Neural progenitor cell (in vitro differentiated cells): Measurements from ENCODE around the gene DPH1. TPM values are rescaled to one million over a fixed set of nuclear protein-coding genes. Genes with fewer than 3 reads are reported as not detected.

Experiments
- DNase-seq: peaks from one replicate; pipeline ENCODE4 v3.0.0-alpha.2; 2016; ENCODE audit warnings: low spot score
- H2AFZ ChIP-seq: fragments of 200-600 bp; sonication (generic); replicated peaks from 2 replicates; pipeline ENCODE4 v1.6.1; 2016; ENCODE audit warnings: antibody characterized with exemption
- H3F3A ChIP-seq: fragments of 200-600 bp; sonication (generic); 2 replicates; pipeline ENCODE4 v1.6.1; 2016; ENCODE audit warnings: antibody characterized with exemption, low read depth
- H3K27ac ChIP-seq: fragments of 200-600 bp; sonication (generic); 2 replicates; pipeline ENCODE4 v1.5.1; 2016; ENCODE audit warnings: mild to moderate bottlenecking
- H3K27me3 ChIP-seq: fragments of 200-600 bp; sonication (generic); 2 replicates; pipeline ENCODE4 v1.6.1; 2016; ENCODE audit warnings: mild to moderate bottlenecking, moderate library complexity
- H3K36me3 ChIP-seq: fragments of 200-600 bp; sonication (generic); 2 replicates; pipeline ENCODE4 v1.5.1; 2016
- H3K4me1 ChIP-seq: fragments of 200-600 bp; sonication (generic); 2 replicates; pipeline ENCODE4 v1.6.1; 2016; ENCODE audit warnings: mixed run types
- H3K4me2 ChIP-seq: fragments of 200-600 bp; sonication (generic); 2 replicates; pipeline ENCODE4 v1.6.1; 2016
- H3K4me3 ChIP-seq: fragments of 200-600 bp; sonication (generic); 2 replicates; pipeline ENCODE4 v1.5.1; 2016
- H3K79me2 ChIP-seq: fragments of 200-600 bp; sonication (generic); 2 replicates; pipeline ENCODE4 v1.6.1; 2016; ENCODE audit warnings: low read depth
- H3K9ac ChIP-seq: fragments of 200-600 bp; sonication (generic); 2 replicates; pipeline ENCODE4 v1.6.1; 2016
- H3K9me3 ChIP-seq: fragments of 200-600 bp; sonication (generic); 2 replicates; pipeline ENCODE4 v1.5.1; 2016; ENCODE audit warnings: low read depth
- H4K20me1 ChIP-seq: fragments of 200-600 bp; sonication (generic); 2 replicates; pipeline ENCODE4 v1.6.1; 2016; ENCODE audit warnings: low read depth
- H3K27ac Mint-ChIP-seq: 3 replicates; pipeline ENCODE4 v1.8.0; 2021; ENCODE audit warnings: mixed read lengths
- H3K27me3 Mint-ChIP-seq: 2 replicates; pipeline ENCODE4 v1.8.0; 2022; ENCODE audit warnings: low read depth, mild to moderate bottlenecking, inconsistent platforms, moderate library complexity, mixed read lengths; ENCODE audit not compliant: insufficient read depth
- H3K36me3 Mint-ChIP-seq: 3 replicates; pipeline ENCODE4 v1.8.0; 2021; ENCODE audit warnings: mixed read lengths
- H3K4me1 Mint-ChIP-seq: 3 replicates; pipeline ENCODE4 v1.8.0; 2021; ENCODE audit warnings: mixed read lengths
- H3K4me3 Mint-ChIP-seq: 3 replicates; pipeline ENCODE4 v1.8.0; 2021; ENCODE audit warnings: mild to moderate bottlenecking, moderate library complexity, mixed read lengths
- H3K9me3 Mint-ChIP-seq: 3 replicates; pipeline ENCODE4 v1.8.0; 2020; ENCODE audit warnings: mixed read lengths
- EZH2 ChIP-seq: fragments of 200-600 bp; sonication (generic); IDR thresholded peaks from 2 replicates; pipeline ENCODE4 v1.6.1; 2017; ENCODE audit warnings: antibody characterized with exemption, mild to moderate bottlenecking, moderate library complexity
- EZH2phosphoT487 ChIP-seq: fragments of 200-600 bp; sonication (generic); IDR thresholded peaks from 2 replicates; pipeline ENCODE4 v1.6.1; 2017; ENCODE audit warnings: antibody characterized with exemption
- total RNA-seq: library from RNA; depleted of rRNA; stranded (reverse); fragments of >200 nt; gene quantifications from 2 replicates; pipeline ENCODE4 v1.2.3, GENCODE V29; 2015; ENCODE audit warnings: low replicate concordance
- TF ChIP-seq, protein P1 (sequence below): fragments of 200-600 bp; sonication (generic); IDR thresholded peaks from 2 replicates; pipeline ENCODE4 v1.5.1; 2017; ENCODE audit warnings: antibody characterized with exemption, mild to moderate bottlenecking

DPH1 gene
- total RNA-seq, 1 donor from 2014 or later: 21.1 TPM

DNA sequence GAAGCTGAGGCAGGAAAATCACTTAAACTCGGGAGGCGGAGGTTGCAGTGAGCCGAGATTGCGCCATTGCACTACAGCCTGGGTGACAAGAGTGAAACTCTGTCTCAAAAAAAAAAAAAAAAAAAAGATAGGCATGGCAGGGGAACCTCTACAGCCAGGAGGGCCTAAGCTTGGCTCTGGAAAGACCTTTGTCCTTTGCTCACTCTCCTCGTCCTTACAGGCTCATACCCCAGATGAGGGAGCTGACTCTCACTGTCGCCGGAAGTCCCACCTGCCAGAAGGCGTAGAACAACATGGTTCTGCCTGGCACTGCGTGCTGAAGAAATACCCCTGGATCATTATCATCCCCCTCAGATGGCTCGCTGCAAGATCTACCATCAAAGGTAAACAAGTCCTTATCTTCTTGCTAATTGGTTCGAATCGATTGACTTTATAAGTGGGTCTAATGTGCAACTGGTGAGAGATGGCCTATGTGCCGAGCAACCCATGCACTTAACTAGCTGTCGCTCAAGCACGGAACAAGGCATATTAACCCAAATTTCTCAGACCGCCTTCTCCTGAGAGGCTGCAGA, 34.5 kb upstream of the DPH1 start:
- H3K9me3 ChIP-seq: no peaks in the 10 kb centered on the region
- H3K9me3 Mint-ChIP-seq: no peaks in the 10 kb centered on the region
- H4K20me1 ChIP-seq: peaks cover 7% of the 10 kb centered on the region
- peaks cover 37% of the 10 kb centered on the region for H3F3A ChIP-seq
- no peak overlapping the region for H3K4me2 ChIP-seq
- peak overlapping the region; percentile 18 for H3K4me3 Mint-ChIP-seq
- DNase-seq: no peak
- no peak overlapping the region for H3K4me3 ChIP-seq
- H3K79me2 ChIP-seq: no peaks in the 10 kb centered on the region
- H3K27ac Mint-ChIP-seq: peak overlapping the region; percentile 68
- H3K9ac ChIP-seq: no peak overlapping the region
- H3K27ac ChIP-seq: no peak overlapping the region
- H2AFZ ChIP-seq: no peak overlapping the region
- peaks cover 28% of the 10 kb centered on the region for H3K27me3 ChIP-seq
- peaks cover 10% of the 10 kb centered on the region for H3K27me3 Mint-ChIP-seq
- H3K4me1 ChIP-seq: peaks cover 39% of the 10 kb centered on the region
- no peaks in the 10 kb centered on the region for H3K36me3 Mint-ChIP-seq
- H3K36me3 ChIP-seq: no peaks in the 10 kb centered on the region
- TF ChIP-seq, protein P1, sequence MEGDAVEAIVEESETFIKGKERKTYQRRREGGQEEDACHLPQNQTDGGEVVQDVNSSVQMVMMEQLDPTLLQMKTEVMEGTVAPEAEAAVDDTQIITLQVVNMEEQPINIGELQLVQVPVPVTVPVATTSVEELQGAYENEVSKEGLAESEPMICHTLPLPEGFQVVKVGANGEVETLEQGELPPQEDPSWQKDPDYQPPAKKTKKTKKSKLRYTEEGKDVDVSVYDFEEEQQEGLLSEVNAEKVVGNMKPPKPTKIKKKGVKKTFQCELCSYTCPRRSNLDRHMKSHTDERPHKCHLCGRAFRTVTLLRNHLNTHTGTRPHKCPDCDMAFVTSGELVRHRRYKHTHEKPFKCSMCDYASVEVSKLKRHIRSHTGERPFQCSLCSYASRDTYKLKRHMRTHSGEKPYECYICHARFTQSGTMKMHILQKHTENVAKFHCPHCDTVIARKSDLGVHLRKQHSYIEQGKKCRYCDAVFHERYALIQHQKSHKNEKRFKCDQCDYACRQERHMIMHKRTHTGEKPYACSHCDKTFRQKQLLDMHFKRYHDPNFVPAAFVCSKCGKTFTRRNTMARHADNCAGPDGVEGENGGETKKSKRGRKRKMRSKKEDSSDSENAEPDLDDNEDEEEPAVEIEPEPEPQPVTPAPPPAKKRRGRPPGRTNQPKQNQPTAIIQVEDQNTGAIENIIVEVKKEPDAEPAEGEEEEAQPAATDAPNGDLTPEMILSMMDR: no peak
- no peak for TF ChIP-seq EZH2
- peaks cover 56% of the 10 kb centered on the region for H3K4me1 Mint-ChIP-seq

GRCh38 chr17:1995907-1996799, 33.8 kb upstream of the DPH1 start:
- peaks cover 10% of the 10 kb centered on the region for H3K27me3 Mint-ChIP-seq
- H3K36me3 Mint-ChIP-seq: no peaks in the 10 kb centered on the region
- H3K27ac ChIP-seq: no peak overlapping the region

GRCh38 chr17:1996800-1997288, 33.1 kb upstream of the DPH1 start:
- Histone ChIP-seq H3K27me3 (peaks cover 28% of the 10 kb centered on the region), H3K27ac (no peak overlapping the region), H3K36me3 (no peaks in the 10 kb centered on the region), H3K9ac (no peak overlapping the region), H3F3A (peaks cover 40% of the 10 kb centered on the region), H3K9me3 (no peaks in the 10 kb centered on the region), H3K4me1 (peaks cover 45% of the 10 kb centered on the region), H3K4me2 (peak overlapping the region; percentile 91), H2AFZ (no peak overlapping the region), H3K4me3 (no peak overlapping the region), H3K79me2 (no peaks in the 10 kb centered on the region), H4K20me1 (peaks cover 7% of the 10 kb centered on the region)
- peak overlapping the region; percentile 59 for H3K4me3 Mint-ChIP-seq
- H3K4me1 Mint-ChIP-seq: peaks cover 48% of the 10 kb centered on the region
- DNase-seq: no peak
- H3K27me3 Mint-ChIP-seq: peaks cover 10% of the 10 kb centered on the region
- TF ChIP-seq EZH2 (no peak), EZH2phosphoT487 (no peak)
- TF ChIP-seq, protein P1: no peak
- H3K36me3 Mint-ChIP-seq: no peaks in the 10 kb centered on the region
- H3K27ac Mint-ChIP-seq: peak overlapping the region; percentile 57
- no peaks in the 10 kb centered on the region for H3K9me3 Mint-ChIP-seq

More at GRCh38 chr17:1995907-1996799, 33.8 kb upstream of the DPH1 start:
- H3K4me2 ChIP-seq: peak overlapping the region; percentile 91
- peaks cover 28% of the 10 kb centered on the region for H3K27me3 ChIP-seq
- H3K36me3 ChIP-seq: no peaks in the 10 kb centered on the region
- peaks cover 40% of the 10 kb centered on the region for H3F3A ChIP-seq
- Mint-ChIP-seq H3K27ac (no peak overlapping the region), H3K4me1 (peaks cover 51% of the 10 kb centered on the region), H3K4me3 (no peak overlapping the region), H3K9me3 (no peaks in the 10 kb centered on the region)
- no peak overlapping the region for H3K9ac ChIP-seq
- DNase-seq: no peak
- TF ChIP-seq, protein P1: no peak
- H4K20me1 ChIP-seq: peaks cover 7% of the 10 kb centered on the region
- H2AFZ ChIP-seq: no peak overlapping the region
- H3K9me3 ChIP-seq: no peaks in the 10 kb centered on the region
- H3K79me2 ChIP-seq: no peaks in the 10 kb centered on the region
- H3K4me1 ChIP-seq: peaks cover 41% of the 10 kb centered on the region
- H3K4me3 ChIP-seq: no peak overlapping the region
